Measurements from ENCODE around the gene HBM.
"Not testable (repeated sequence)": the region's sequence is repeated elsewhere in the genome, so short reads cannot be mapped to it uniquely, and the experiment has no call there.

- TF ChIP-seq, protein P1, sequence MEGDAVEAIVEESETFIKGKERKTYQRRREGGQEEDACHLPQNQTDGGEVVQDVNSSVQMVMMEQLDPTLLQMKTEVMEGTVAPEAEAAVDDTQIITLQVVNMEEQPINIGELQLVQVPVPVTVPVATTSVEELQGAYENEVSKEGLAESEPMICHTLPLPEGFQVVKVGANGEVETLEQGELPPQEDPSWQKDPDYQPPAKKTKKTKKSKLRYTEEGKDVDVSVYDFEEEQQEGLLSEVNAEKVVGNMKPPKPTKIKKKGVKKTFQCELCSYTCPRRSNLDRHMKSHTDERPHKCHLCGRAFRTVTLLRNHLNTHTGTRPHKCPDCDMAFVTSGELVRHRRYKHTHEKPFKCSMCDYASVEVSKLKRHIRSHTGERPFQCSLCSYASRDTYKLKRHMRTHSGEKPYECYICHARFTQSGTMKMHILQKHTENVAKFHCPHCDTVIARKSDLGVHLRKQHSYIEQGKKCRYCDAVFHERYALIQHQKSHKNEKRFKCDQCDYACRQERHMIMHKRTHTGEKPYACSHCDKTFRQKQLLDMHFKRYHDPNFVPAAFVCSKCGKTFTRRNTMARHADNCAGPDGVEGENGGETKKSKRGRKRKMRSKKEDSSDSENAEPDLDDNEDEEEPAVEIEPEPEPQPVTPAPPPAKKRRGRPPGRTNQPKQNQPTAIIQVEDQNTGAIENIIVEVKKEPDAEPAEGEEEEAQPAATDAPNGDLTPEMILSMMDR (IDR thresholded peaks at IDR 0.05), result not testable (repeated sequence)
- not testable (repeated sequence) for TF ChIP-seq POLR2A (IDR thresholded peaks at IDR 0.05)
Observed at GRCh38 chr16:164134-164823, 1.5 kb upstream of the HBM start.

Data from body of pancreas (tissue), 4 donors.